Tracheal epithelial cell (primary cell): Measurements from ENCODE around the gene MET. TPM values are rescaled to one million over a fixed set of nuclear protein-coding genes. Genes with fewer than 3 reads are reported as not detected.

ENCODE experiments used
- total RNA-seq: library from RNA; depleted of rRNA; stranded (reverse); fragments of >200 nt; gene quantifications from 2 replicates; pipeline ENCODE4 v1.2.1, GENCODE V29; 2014

The MET gene
- 93.6 and 252 TPM in 2 replicates for total RNA-seq

DNA sequence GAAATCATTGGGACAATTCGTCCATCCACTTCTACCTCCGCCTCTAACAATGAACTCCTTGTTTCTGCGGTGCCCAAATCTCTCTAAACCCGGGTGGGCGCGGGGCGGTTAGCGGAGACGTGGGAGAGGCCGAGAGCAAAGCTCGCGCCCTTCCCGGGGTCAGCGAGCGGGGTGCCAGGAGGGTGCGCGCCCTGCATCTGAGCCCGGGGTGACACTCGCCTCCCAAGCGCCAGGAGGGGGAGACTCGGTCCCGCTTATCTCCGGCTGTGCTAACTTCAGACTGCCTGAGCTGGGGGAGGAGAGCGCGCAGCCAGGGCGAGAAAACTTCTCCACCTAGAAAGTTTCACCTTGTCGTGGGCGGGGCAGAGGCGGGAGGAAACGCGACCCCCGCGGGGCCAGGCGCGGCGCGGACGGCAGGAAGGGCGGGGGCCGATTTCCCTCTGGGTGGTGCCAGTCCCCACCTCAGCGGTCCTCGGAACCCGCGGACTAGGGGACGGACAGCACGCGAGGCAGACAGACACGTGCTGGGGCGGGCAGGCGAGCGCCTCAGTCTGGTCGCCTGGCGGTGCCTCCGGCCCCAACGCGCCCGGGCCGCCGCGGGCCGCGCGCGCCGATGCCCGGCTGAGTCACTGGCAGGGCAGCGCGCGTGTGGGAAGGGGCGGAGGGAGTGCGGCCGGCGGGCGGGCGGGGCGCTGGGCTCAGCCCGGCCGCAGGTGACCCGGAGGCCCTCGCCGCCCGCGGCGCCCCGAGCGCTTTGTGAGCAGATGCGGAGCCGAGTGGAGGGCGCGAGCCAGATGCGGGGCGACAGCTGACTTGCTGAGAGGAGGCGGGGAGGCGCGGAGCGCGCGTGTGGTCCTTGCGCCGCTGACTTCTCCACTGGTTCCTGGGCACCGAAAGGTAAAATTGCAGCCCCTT, at the start of gene MET:
Gene MET, plus strand, starts transcription at position 516 of the 915 bp plus-strand sequence. CDS start 26,889 bp downstream, outside the sequence.

Other genes starting within 250 kb of the MET start
- 225 and 241 TPM in 2 replicates for gene CAV2, start 172.5 kb upstream of the MET start, total RNA-seq
- 189 and 322 TPM in 2 replicates for gene CAV1, start 147.2 kb upstream of the MET start, total RNA-seq
- 149 and 183 TPM in 2 replicates for gene CAPZA2, start 190.4 kb downstream of the MET start, total RNA-seq